RWPE2 (cell line): ENCODE measurements around the gene KRTAP10-3.
"Not testable (repeated sequence)": the region's sequence is repeated elsewhere in the genome, so short reads cannot be mapped to it uniquely, and the experiment has no call there.

Source experiments
- ATAC-seq: fragments of 200-7000 bp; cut with Tn5 transposase; 3 replicates; pipeline ENCODE4 v1.9.1; 2021; ENCODE audit warnings: low read depth
- DNase-seq: peaks from one replicate; pipeline ENCODE4 v3.0.0-alpha.2; 2020; ENCODE audit warnings: low spot score
- H3K27ac ChIP-seq: fragments of 450-650 bp; 2 replicates; pipeline ENCODE4 v1.5.1; 2017; ENCODE audit warnings: mild to moderate bottlenecking; ENCODE audit not compliant: poor library complexity, severe bottlenecking
- H3K27me3 ChIP-seq: fragments of 250-450 bp; sonication (Bioruptor Pico); 2 replicates; pipeline ENCODE4 v1.5.1; 2021; ENCODE audit warnings: mild to moderate bottlenecking, moderate library complexity; ENCODE audit not compliant: insufficient read depth, poor library complexity, severe bottlenecking
- H3K36me3 ChIP-seq: fragments of 250-450 bp; sonication (Bioruptor Pico); 2 replicates; pipeline ENCODE4 v1.5.1; 2020; ENCODE audit warnings: low read depth, mild to moderate bottlenecking, moderate library complexity
- H3K4me1 ChIP-seq: fragments of 250-450 bp; sonication (Bioruptor Pico); 2 replicates; pipeline ENCODE4 v1.5.1; 2021; ENCODE audit warnings: mild to moderate bottlenecking, moderate library complexity; ENCODE audit not compliant: insufficient read depth, poor library complexity, severe bottlenecking
- H3K4me3 ChIP-seq: fragments of 250-450 bp; sonication (Bioruptor Pico); 2 replicates; pipeline ENCODE4 v1.5.1; 2021; ENCODE audit warnings: mild to moderate bottlenecking, moderate library complexity; ENCODE audit not compliant: severe bottlenecking
- H3K9me3 ChIP-seq: fragments of 250-450 bp; sonication (Bioruptor Pico); 2 replicates; pipeline ENCODE4 v1.5.1; 2021; ENCODE audit warnings: mild to moderate bottlenecking, moderate library complexity; ENCODE audit not compliant: severe bottlenecking
- TF ChIP-seq, protein P1 (sequence below): fragments of 450-650 bp; IDR thresholded peaks from one replicate; pipeline ENCODE4 v1.5.1; 2017; ENCODE audit warnings: mild to moderate bottlenecking, moderate library complexity; ENCODE audit not compliant: poor library complexity, severe bottlenecking

KRTAP10-3 gene

DNA sequence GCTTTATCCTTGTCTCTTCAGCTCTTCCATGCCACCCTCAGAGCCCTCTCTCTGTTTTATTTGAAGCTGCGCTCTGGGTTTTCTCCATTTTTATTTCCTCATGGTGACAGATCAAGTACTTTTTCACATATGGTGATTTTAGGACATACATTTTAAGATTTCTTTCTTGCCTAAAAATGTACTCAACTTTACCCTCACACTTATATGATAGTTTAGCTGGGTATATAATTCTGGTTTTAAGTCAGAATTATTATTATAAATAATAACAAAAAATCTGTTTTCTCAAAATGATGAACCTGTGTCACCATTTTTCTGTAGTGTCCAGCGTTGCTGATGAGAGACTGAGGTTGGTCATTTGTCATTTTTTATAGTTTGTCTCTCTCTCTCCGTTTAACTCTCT, 22.6 kb upstream of the KRTAP10-3 start:
- Histone ChIP-seq H3K27ac (no peak overlapping the region), H3K9me3 (peaks cover 10% of the 10 kb centered on the region), H3K4me3 (no peak overlapping the region), H3K36me3 (no peaks in the 10 kb centered on the region), H3K27me3 (peaks cover 7% of the 10 kb centered on the region), H3K4me1 (no peaks in the 10 kb centered on the region)
- TF ChIP-seq, protein P1, sequence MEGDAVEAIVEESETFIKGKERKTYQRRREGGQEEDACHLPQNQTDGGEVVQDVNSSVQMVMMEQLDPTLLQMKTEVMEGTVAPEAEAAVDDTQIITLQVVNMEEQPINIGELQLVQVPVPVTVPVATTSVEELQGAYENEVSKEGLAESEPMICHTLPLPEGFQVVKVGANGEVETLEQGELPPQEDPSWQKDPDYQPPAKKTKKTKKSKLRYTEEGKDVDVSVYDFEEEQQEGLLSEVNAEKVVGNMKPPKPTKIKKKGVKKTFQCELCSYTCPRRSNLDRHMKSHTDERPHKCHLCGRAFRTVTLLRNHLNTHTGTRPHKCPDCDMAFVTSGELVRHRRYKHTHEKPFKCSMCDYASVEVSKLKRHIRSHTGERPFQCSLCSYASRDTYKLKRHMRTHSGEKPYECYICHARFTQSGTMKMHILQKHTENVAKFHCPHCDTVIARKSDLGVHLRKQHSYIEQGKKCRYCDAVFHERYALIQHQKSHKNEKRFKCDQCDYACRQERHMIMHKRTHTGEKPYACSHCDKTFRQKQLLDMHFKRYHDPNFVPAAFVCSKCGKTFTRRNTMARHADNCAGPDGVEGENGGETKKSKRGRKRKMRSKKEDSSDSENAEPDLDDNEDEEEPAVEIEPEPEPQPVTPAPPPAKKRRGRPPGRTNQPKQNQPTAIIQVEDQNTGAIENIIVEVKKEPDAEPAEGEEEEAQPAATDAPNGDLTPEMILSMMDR, result no peak
- ATAC-seq, result no peak
- no peak for DNase-seq

DNA sequence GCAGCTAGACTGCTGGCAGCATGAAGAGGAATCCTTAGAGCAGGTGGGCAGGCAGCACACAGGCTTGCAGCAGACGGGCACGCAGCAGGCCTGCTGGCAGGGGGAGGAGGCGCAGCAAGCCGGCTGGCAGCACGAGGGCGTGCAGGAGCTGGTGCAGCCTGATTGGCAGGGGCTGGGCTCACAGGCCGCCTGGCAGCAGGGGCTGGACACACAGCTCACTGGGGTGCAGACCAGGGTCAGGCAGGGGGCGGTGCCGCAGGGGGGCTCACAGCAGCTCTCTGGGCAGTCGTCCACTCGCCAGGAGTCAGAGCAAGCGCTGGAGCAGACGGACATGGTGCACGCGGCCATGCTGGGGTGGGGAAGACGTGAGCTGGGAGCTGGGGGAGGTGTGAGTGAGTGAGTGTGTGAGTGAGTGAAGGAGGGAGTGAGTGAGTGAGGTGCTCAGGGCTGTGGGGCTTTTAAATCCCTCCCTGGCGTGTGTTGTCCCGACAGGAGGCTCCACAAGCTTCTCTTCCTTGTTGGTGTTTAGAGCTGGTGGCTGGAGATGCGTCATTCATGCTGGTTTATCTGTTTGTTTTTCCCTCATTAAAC, 21.7 kb upstream of the KRTAP10-3 start, which contains the start of gene KRTAP10-5:
TSS of gene KRTAP10-5 (minus strand) at position 374 of the 591 bp plus-strand sequence. CDS start at position 348, 26 bp downstream.
- H3K27ac ChIP-seq, H3K27me3 ChIP-seq, H3K4me1 ChIP-seq, H3K36me3 ChIP-seq, DNase-seq, ATAC-seq, H3K4me3 ChIP-seq: not testable (repeated sequence)
- peaks cover 10% of the 10 kb centered on the region for H3K9me3 ChIP-seq

DNA sequence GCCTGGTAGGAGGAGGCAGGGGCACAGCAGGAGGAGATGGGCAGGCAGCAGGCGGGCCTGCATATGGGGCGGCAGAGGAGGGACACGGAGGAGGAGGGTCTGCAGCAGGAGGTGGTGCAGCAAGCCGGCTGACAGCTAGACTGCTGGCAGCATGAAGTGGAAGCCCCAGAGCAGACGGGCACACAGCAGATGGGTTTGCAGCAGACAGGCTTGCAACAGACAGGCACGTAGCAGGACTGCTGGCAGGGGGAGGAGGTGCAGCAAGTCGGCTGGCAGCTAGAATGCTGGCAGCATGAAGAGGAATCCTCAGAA, 21.2 kb upstream of the KRTAP10-3 start:
- Histone ChIP-seq H3K27me3 (peaks cover under 1% of the 10 kb centered on the region), H3K36me3 (no peaks in the 10 kb centered on the region), H3K4me3 (no peak overlapping the region), H3K27ac (no peak overlapping the region), H3K4me1 (no peaks in the 10 kb centered on the region), H3K9me3 (peaks cover 10% of the 10 kb centered on the region)
- TF ChIP-seq, protein P1, result no peak
- DNase-seq (no peak), ATAC-seq (no peak)

- Histone ChIP-seq H3K27ac (no peak overlapping the region), H3K9me3 (peaks cover 10% of the 10 kb centered on the region), H3K4me1 (no peaks in the 10 kb centered on the region), H3K4me3 (no peak overlapping the region), H3K36me3 (no peaks in the 10 kb centered on the region), H3K27me3 (no peaks in the 10 kb centered on the region)
- no peak for ATAC-seq
- DNase-seq, result no peak
- TF ChIP-seq, protein P1, result no peak
Measured at GRCh38 chr21:44579056-44579832, 20.6 kb upstream of the KRTAP10-3 start.

DNA sequence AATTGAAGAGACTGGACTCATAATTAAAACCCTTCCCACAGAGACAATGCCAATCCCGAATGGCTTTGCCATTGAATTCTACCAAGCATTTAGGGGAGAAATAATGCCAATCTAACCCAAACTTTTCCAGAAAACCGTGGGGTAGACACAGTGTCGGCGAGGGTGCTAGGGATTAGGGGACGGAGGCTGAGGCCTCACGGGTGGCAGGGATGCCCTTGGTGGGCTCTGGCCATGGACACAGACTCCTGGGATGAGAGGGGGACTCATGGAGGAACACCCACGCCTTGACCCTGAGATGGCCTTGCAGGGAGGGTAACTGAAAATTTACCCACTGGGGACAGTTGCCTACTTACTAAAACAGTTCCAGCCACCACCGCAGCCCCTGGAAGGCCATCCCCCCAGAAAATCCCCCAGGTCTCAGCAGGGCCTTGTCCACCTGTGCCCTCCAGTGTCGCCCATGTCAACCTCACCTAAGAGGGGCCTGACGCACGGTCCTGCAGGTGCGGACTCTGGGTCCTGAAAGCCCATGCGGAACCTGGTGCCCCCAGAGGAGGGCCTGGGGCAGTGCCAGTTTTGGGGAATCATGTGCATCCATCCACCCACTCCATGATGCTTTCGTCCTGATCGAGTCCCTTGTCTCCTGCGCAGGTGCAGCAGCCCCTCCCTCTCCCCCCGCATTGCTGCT, 19.9 kb upstream of the KRTAP10-3 start:
- TF ChIP-seq, protein P1, result no peak
- Histone ChIP-seq H3K4me3 (no peak overlapping the region), H3K9me3 (peaks cover 10% of the 10 kb centered on the region), H3K27ac (no peak overlapping the region), H3K27me3 (no peaks in the 10 kb centered on the region), H3K36me3 (no peaks in the 10 kb centered on the region), H3K4me1 (no peaks in the 10 kb centered on the region)
- ATAC-seq (no peak), DNase-seq (no peak)
